ENCODE measurements around the gene ETS1.

ETS1 gene

GRCh38 chr11:128530118-128531074, 57.0 kb downstream of the ETS1 start:
- Histone ChIP-seq H3K9ac (ENCODE audit: low read length) (no peak overlapping the region), H3K27ac (ENCODE audit: low read depth, low read length) (no peak overlapping the region), H3K4me3 (ENCODE audit: low read depth in 1 of 2, low read length in 2 of 2) (no peak overlapping the region), H3K9me3 (ENCODE audit: low read length) (no peaks in the 10 kb centered on the region), H3K36me3 (ENCODE audit: insufficient read depth, low read length) (no peaks in the 10 kb centered on the region), H3K4me1 (ENCODE audit: insufficient read depth, low read length) (no peaks in the 10 kb centered on the region), H3K27me3 (ENCODE audit: control insufficient read depth in 1 of 2, insufficient read depth in 2 of 2, low read length in 2 of 2) (no peaks in the 10 kb centered on the region)

DNA sequence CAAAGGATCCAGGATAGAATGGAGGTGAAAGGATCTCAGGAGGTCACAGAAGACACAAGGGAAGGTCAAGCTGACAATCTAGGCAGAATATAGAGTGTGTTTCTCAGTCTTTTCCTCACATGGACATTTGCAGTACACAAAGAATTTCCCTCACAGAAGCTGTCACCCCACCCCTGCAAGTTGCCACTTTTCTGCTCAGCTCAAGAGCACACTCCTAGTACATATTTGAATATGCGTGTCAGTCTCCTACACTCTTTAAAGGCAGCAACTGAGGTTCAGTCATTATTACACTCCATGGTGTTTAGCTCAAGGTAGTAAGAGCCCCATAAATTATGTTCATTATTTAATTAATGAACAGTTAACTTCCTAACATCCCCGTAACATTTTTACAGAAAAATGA, 59.1 kb downstream of the ETS1 start:
- H3K9ac ChIP-seq (ENCODE audit: low read length), result no peak overlapping the region
- H3K27ac ChIP-seq (ENCODE audit: low read depth, low read length), result no peak overlapping the region
- H3K4me3 ChIP-seq (ENCODE audit: low read depth in 1 of 2, low read length in 2 of 2), result no peak overlapping the region
- H3K27me3 ChIP-seq (ENCODE audit: control insufficient read depth in 1 of 2, insufficient read depth in 2 of 2, low read length in 2 of 2), result no peaks in the 10 kb centered on the region
- peaks cover 3% of the 10 kb centered on the region for H3K4me1 ChIP-seq (ENCODE audit: insufficient read depth, low read length)
- no peaks in the 10 kb centered on the region for H3K36me3 ChIP-seq (ENCODE audit: insufficient read depth, low read length)
- no peaks in the 10 kb centered on the region for H3K9me3 ChIP-seq (ENCODE audit: low read length)

DNA sequence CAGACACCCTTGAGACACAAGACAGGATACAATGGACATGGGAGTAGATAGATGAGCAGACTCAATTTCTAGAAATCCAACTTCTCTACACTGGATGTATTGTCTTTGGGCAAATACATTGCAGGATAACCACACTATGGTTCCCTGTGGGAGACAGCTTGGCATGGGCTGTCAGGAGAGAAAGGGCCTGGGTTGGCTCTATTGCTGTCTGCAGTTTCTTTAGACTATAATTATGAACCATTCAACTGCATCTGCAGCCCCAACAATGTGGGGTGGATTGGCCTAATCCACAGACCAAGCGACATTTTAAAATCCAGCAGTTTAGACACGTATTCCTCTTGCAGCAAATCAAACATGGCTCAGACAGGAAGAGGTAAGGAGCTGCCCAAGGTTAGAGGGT, 60.3 kb downstream of the ETS1 start:
- peaks cover 9% of the 10 kb centered on the region for H3K4me1 ChIP-seq (ENCODE audit: insufficient read depth, low read length)
- no peak overlapping the region for H3K27ac ChIP-seq (ENCODE audit: low read depth, low read length)

GRCh38 chr11:128525411-128526243, 61.7 kb downstream of the ETS1 start:
- no peak overlapping the region for H3K4me3 ChIP-seq (ENCODE audit: low read depth in 1 of 2, low read length in 2 of 2)
- H3K9ac ChIP-seq (ENCODE audit: low read length), result no peak overlapping the region
- H3K27me3 ChIP-seq (ENCODE audit: control insufficient read depth in 1 of 2, insufficient read depth in 2 of 2, low read length in 2 of 2), result no peaks in the 10 kb centered on the region
- no peaks in the 10 kb centered on the region for H3K36me3 ChIP-seq (ENCODE audit: insufficient read depth, low read length)
- H3K27ac ChIP-seq (ENCODE audit: low read depth, low read length), result no peak overlapping the region
- H3K9me3 ChIP-seq (ENCODE audit: low read length), result no peaks in the 10 kb centered on the region
- peaks cover 13% of the 10 kb centered on the region for H3K4me1 ChIP-seq (ENCODE audit: insufficient read depth, low read length)

More for the DNA sequence above, 60.3 kb downstream of the ETS1 start:
- H3K9ac ChIP-seq (ENCODE audit: low read length), result no peak overlapping the region
- no peaks in the 10 kb centered on the region for H3K9me3 ChIP-seq (ENCODE audit: low read length)
- no peak overlapping the region for H3K4me3 ChIP-seq (ENCODE audit: low read depth in 1 of 2, low read length in 2 of 2)
- no peaks in the 10 kb centered on the region for H3K27me3 ChIP-seq (ENCODE audit: control insufficient read depth in 1 of 2, insufficient read depth in 2 of 2, low read length in 2 of 2)
- H3K36me3 ChIP-seq (ENCODE audit: insufficient read depth, low read length), result no peaks in the 10 kb centered on the region

- Histone ChIP-seq H3K4me1 (ENCODE audit: insufficient read depth, low read length) (peaks cover 21% of the 10 kb centered on the region), H3K9me3 (ENCODE audit: low read length) (no peaks in the 10 kb centered on the region), H3K36me3 (ENCODE audit: insufficient read depth, low read length) (no peaks in the 10 kb centered on the region), H3K27ac (ENCODE audit: low read depth, low read length) (no peak overlapping the region), H3K4me3 (ENCODE audit: low read depth in 1 of 2, low read length in 2 of 2) (no peak overlapping the region), H3K27me3 (ENCODE audit: control insufficient read depth in 1 of 2, insufficient read depth in 2 of 2, low read length in 2 of 2) (no peaks in the 10 kb centered on the region), H3K9ac (ENCODE audit: low read length) (no peak overlapping the region)
Measured at GRCh38 chr11:128524172-128524571, 63.2 kb downstream of the ETS1 start.

- Histone ChIP-seq H3K27me3 (ENCODE audit: control insufficient read depth in 1 of 2, insufficient read depth in 2 of 2, low read length in 2 of 2) (no peaks in the 10 kb centered on the region), H3K9ac (ENCODE audit: low read length) (no peak overlapping the region), H3K27ac (ENCODE audit: low read depth, low read length) (peak overlapping the region; percentile 48), H3K36me3 (ENCODE audit: insufficient read depth, low read length) (no peaks in the 10 kb centered on the region), H3K9me3 (ENCODE audit: low read length) (no peaks in the 10 kb centered on the region), H3K4me1 (ENCODE audit: insufficient read depth, low read length) (peaks cover 27% of the 10 kb centered on the region), H3K4me3 (ENCODE audit: low read depth in 1 of 2, low read length in 2 of 2) (no peak overlapping the region)
Measured at GRCh38 chr11:128523641-128524040, 63.7 kb downstream of the ETS1 start.

DNA sequence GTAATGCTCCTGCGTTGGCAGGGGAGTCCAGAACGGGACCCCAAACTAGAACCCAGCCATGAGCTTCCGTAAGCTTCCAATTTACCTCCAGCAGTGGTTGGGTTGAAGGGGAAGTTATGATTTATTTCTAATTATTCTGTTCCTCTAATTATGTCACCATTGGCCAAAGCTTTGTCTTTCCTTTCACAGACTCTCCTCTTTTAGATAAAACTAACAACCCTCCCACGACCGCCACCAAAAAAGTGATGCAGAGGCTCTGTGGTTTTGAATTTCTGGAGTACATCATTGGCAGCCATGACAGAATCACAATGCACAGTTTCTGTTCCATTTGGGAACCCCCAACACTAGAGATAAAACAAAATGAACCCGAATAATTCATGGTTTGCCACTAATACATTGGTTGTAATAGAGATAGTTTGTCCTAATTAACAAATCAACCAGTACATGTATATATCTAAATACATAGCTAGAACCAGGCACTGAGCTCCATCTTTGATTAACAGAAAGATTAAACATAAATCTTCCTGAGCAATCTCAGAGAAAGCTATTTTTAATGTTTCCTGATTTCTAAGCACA, 64.3 kb downstream of the ETS1 start:
- Histone ChIP-seq H3K36me3 (ENCODE audit: insufficient read depth, low read length) (no peaks in the 10 kb centered on the region), H3K9ac (ENCODE audit: low read length) (peak overlapping the region; percentile 65), H3K27ac (ENCODE audit: low read depth, low read length) (peak overlapping the region; percentile 81), H3K27me3 (ENCODE audit: control insufficient read depth in 1 of 2, insufficient read depth in 2 of 2, low read length in 2 of 2) (no peaks in the 10 kb centered on the region), H3K4me3 (ENCODE audit: low read depth in 1 of 2, low read length in 2 of 2) (peak overlapping the region; percentile 47 to 58), H3K4me1 (ENCODE audit: insufficient read depth, low read length) (peaks cover 27% of the 10 kb centered on the region), H3K9me3 (ENCODE audit: low read length) (no peaks in the 10 kb centered on the region)

DNA sequence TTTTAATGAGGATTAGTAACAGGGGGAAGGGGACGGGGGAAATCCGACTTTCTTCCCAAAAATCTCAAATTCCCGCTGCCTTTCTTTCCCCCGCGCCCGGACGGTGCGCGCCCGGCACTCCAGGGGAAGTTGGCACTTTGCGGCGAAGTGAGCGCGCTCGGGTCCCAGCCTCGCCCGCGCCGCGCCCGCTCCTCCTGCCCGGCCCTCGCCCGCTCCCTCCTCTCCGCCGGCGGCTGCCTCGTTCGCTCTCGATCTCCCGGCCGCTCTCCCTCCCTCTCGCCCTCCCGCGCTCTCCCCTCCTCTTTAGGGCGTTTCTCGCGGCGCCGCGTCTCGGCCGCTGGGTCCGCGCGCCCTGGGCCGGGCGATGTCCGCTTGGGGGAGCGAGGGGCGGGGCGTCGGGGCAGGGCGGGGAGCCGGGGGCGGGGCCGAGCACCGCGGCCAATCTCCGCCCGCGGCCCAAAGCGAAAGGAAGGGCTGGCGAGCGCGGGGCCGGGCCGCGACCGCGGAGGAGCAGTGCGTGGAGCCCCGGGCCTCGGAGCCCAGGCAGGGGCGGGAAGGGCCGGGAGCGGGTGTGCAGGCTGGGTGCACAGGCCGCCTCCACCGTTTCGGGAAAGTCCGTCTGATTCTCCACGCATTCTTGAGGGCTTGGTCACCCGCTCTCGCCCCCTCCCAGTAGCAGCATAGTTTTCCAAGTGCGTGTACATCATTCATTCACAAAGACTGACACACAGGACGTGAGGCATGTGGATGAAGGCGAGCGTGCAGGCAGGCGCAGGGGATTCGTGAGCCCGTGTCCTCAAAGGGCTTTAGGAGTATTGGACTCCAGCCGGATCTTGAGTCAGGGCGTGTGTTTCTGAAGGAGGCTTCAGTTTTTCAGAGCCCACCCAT, 65.1 kb downstream of the ETS1 start:
- H3K27ac ChIP-seq (ENCODE audit: low read depth, low read length), result peak overlapping the region; percentile 81
- no peaks in the 10 kb centered on the region for H3K27me3 ChIP-seq (ENCODE audit: control insufficient read depth in 1 of 2, insufficient read depth in 2 of 2, low read length in 2 of 2)
- no peaks in the 10 kb centered on the region for H3K9me3 ChIP-seq (ENCODE audit: low read length)
- peak overlapping the region; percentile 72 to 80 for H3K4me3 ChIP-seq (ENCODE audit: low read depth in 1 of 2, low read length in 2 of 2)
- H3K9ac ChIP-seq (ENCODE audit: low read length), result peak overlapping the region; percentile 83
- H3K4me1 ChIP-seq (ENCODE audit: insufficient read depth, low read length), result peaks cover 29% of the 10 kb centered on the region
- H3K36me3 ChIP-seq (ENCODE audit: insufficient read depth, low read length), result no peaks in the 10 kb centered on the region

- Histone ChIP-seq H3K9me3 (ENCODE audit: low read length) (no peaks in the 10 kb centered on the region), H3K9ac (ENCODE audit: low read length) (peak overlapping the region; percentile 83), H3K4me3 (ENCODE audit: low read depth in 1 of 2, low read length in 2 of 2) (peak overlapping the region; percentile 72 to 80), H3K27me3 (ENCODE audit: control insufficient read depth in 1 of 2, insufficient read depth in 2 of 2, low read length in 2 of 2) (no peaks in the 10 kb centered on the region), H3K27ac (ENCODE audit: low read depth, low read length) (peak overlapping the region; percentile 81), H3K36me3 (ENCODE audit: insufficient read depth, low read length) (no peaks in the 10 kb centered on the region), H3K4me1 (ENCODE audit: insufficient read depth, low read length) (peaks cover 35% of the 10 kb centered on the region)
Measured at GRCh38 chr11:128521682-128522054, 65.7 kb downstream of the ETS1 start.

GRCh38 chr11:128520888-128521681, 66.3 kb downstream of the ETS1 start:
- H3K9me3 ChIP-seq (ENCODE audit: low read length), result no peaks in the 10 kb centered on the region
- peak overlapping the region; percentile 83 for H3K9ac ChIP-seq (ENCODE audit: low read length)
- H3K27ac ChIP-seq (ENCODE audit: low read depth, low read length), result peak overlapping the region; percentile 4
- no peaks in the 10 kb centered on the region for H3K36me3 ChIP-seq (ENCODE audit: insufficient read depth, low read length)
- peak overlapping the region; percentile 72 to 80 for H3K4me3 ChIP-seq (ENCODE audit: low read depth in 1 of 2, low read length in 2 of 2)
- peaks cover 38% of the 10 kb centered on the region for H3K4me1 ChIP-seq (ENCODE audit: insufficient read depth, low read length)
- no peaks in the 10 kb centered on the region for H3K27me3 ChIP-seq (ENCODE audit: control insufficient read depth in 1 of 2, insufficient read depth in 2 of 2, low read length in 2 of 2)
